Endothelial cell of umbilical vein (primary cell): ENCODE measurements around the gene CIC. TPM values are rescaled to one million over a fixed set of nuclear protein-coding genes. Genes with fewer than 3 reads are reported as not detected.

Experiments used
- BruUV-seq: library from RNA; stranded (reverse); fragments of 400-500 nt; replicated peaks from 2 replicates; lab custom pipeline; 2021; lab: Mats Ljungman, UMichigan
- CTCF ChIA-PET: fragments of 300-600, 350-600 bp; sonication (Branson Sonifier 250); formaldehyde crosslinking; loops from one replicate; lab custom pipeline; 2021; ENCODE audit warnings: antibody characterized with exemption, inconsistent platforms; lab: Charles Lee
- POLR2A ChIA-PET: fragments of 300-600, 350-600 bp; sonication (Branson Sonifier 250); formaldehyde crosslinking; loops from one replicate; lab custom pipeline; 2021; ENCODE audit warnings: antibody characterized with exemption, inconsistent platforms; lab: Charles Lee
- DNase-seq: peaks from one replicate; pipeline ENCODE4 v3.0.0-alpha.2; 2011; ENCODE audit warnings: low read depth, low spot score
- FAIRE-seq: peaks from 2 replicates; lab custom pipeline; 2011; peaks lifted over from hg19 to GRCh38; lab: Jason Lieb, UNC
- H2AFZ ChIP-seq: 2 replicates; pipeline ENCODE4 v1.6.0; 2012; ENCODE audit warnings: low read depth, low read length, control low read depth, inconsistent platforms
- H3K27ac ChIP-seq: 2 replicates; pipeline ENCODE4 v1.5.1; 2011; ENCODE audit warnings: low read depth, mild to moderate bottlenecking, control low read depth, low read length, moderate library complexity; ENCODE audit not compliant: insufficient read depth
- H3K27me3 ChIP-seq, 2 experiments: 2 replicates each; pipeline versions ENCODE4 v1.6.0 to v1.6.1; 2011; ENCODE audit warnings: low read length in 2 of 2, mixed read lengths in 1 of 2; ENCODE audit not compliant: control insufficient read depth in 2 of 2, insufficient read depth in 2 of 2
- H3K36me3 ChIP-seq, 2 experiments: 2 replicates in 1 of 2; 3 replicates in 1 of 2; pipeline ENCODE4 v1.5.1; 2011; ENCODE audit warnings: low read length in 2 of 2, mild to moderate bottlenecking in 1 of 2, moderate library complexity in 1 of 2; ENCODE audit not compliant: control insufficient read depth in 2 of 2, insufficient read depth in 2 of 2; ENCODE audit errors: extremely low read depth in 1 of 2
- H3K4me1 ChIP-seq: 3 replicates; pipeline ENCODE4 v1.5.1; 2011; ENCODE audit warnings: mild to moderate bottlenecking, low read length; ENCODE audit not compliant: control insufficient read depth, insufficient read depth; ENCODE audit errors: extremely low read depth
- H3K4me2 ChIP-seq: 2 replicates; pipeline ENCODE4 v1.6.1; 2011; ENCODE audit warnings: low read length, control low read depth, mixed read lengths; ENCODE audit not compliant: insufficient read depth
- H3K4me3 ChIP-seq, 3 experiments: fragments of 200-600 bp in 1 of 3; sonication (generic), shearing (Covaris generic) in 1 of 3; replicated peaks in 1 of 3; 2 replicates each; pipeline ENCODE4 v1.5.1; 2011 to 2016; ENCODE audit warnings: control low read depth in 3 of 3, low read length in 3 of 3, mild to moderate bottlenecking in 2 of 3, inconsistent platforms in 1 of 3, low read depth in 1 of 3, moderate library complexity in 1 of 3; ENCODE audit not compliant: insufficient read depth in 1 of 3
- H3K79me2 ChIP-seq: 2 replicates; pipeline ENCODE4 v1.6.0; 2012; ENCODE audit warnings: low read length, inconsistent platforms; ENCODE audit not compliant: control insufficient read depth, insufficient read depth
- H3K9ac ChIP-seq: replicated peaks from 2 replicates; pipeline ENCODE3; 2011; ENCODE audit warnings: low read length, control low read depth; ENCODE audit not compliant: insufficient read depth; ENCODE audit errors: extremely low read depth
- H3K9me1 ChIP-seq: replicated peaks from 3 replicates; pipeline ENCODE4 v1.6.0; 2011; ENCODE audit warnings: mild to moderate bottlenecking, low read length; ENCODE audit not compliant: control insufficient read depth, insufficient read depth; ENCODE audit errors: extremely low read depth
- H3K9me3 ChIP-seq: replicated peaks from 2 replicates; pipeline ENCODE4 v1.5.1; 2012; ENCODE audit warnings: low read length, inconsistent platforms; ENCODE audit not compliant: control insufficient read depth, insufficient read depth
- H4K20me1 ChIP-seq: replicated peaks from 2 replicates; pipeline ENCODE3; 2011; ENCODE audit warnings: mild to moderate bottlenecking, low read length; ENCODE audit not compliant: control insufficient read depth, insufficient read depth; ENCODE audit errors: extremely low read depth
- EZH2 ChIP-seq: IDR thresholded peaks from 2 replicates; pipeline ENCODE4 v1.6.1; 2012; ENCODE audit warnings: borderline replicate concordance, low read depth, mild to moderate bottlenecking, moderate library complexity, low read length, inconsistent platforms; ENCODE audit not compliant: severe bottlenecking
- FOS ChIP-seq: IDR thresholded peaks from 2 replicates; pipeline ENCODE4 v1.6.1; 2011; ENCODE audit warnings: mild to moderate bottlenecking, low read length, moderate library complexity, borderline replicate concordance; ENCODE audit not compliant: insufficient read depth
- GATA2 ChIP-seq: IDR thresholded peaks from 2 replicates; pipeline ENCODE4 v1.7.0; 2011; ENCODE audit warnings: low read depth, mild to moderate bottlenecking, moderate library complexity, mixed read lengths, low read length; ENCODE audit not compliant: insufficient read length, insufficient read depth
- JUN ChIP-seq: IDR thresholded peaks from 2 replicates; pipeline ENCODE4 v1.6.1; 2011; ENCODE audit warnings: borderline replicate concordance, low read depth; ENCODE audit not compliant: insufficient read length, insufficient read depth
- MAX ChIP-seq: IDR thresholded peaks from 2 replicates; pipeline ENCODE4 v1.6.1; 2011; ENCODE audit not compliant: insufficient read depth, insufficient read length
- MYC ChIP-seq: IDR thresholded peaks from one replicate; pipeline ENCODE4 v1.6.1; 2011; ENCODE audit warnings: mild to moderate bottlenecking, low read depth, low read length
- POLR2A ChIP-seq: IDR thresholded peaks from 2 replicates; pipeline ENCODE4 v1.6.1; 2012; ENCODE audit warnings: low read depth, mild to moderate bottlenecking, control low read depth, low read length
- POLR2AphosphoS5 ChIP-seq: IDR thresholded peaks from 2 replicates; pipeline ENCODE4 v1.6.1; 2012; ENCODE audit warnings: low read depth, mild to moderate bottlenecking, control low read depth, low read length, moderate library complexity; ENCODE audit not compliant: insufficient read depth
- dilution Hi-C: fragments of 300-500 bp; cut with MboI; formaldehyde crosslinking; loops from one replicate; pipeline ENCODE4 v1.15.0; 2019; ENCODE audit warnings: low sequenced_read_pairs; ENCODE audit not compliant: extremely low pct_ligation_motif_present
- intact Hi-C: fragments of 100-400 bp; cut with micrococcal nuclease; formaldehyde crosslinking; loops from one replicate; pipeline ENCODE4 v1.10.0; 2022
- polyA plus RNA-seq, 4 experiments: library from polyadenylated mRNA; depleted of rRNA in 3 of 4; stranded (reverse) in 3 of 4; unstranded in 1 of 4; fragments of >200 nt; gene quantifications; 2 replicates each; pipeline versions ENCODE4 v1.2.1 to v1.2.3, GENCODE V29; 2011 to 2012; ENCODE audit warnings: missing spikeins in 1 of 4
- total RNA-seq: library from RNA; stranded (reverse); gene quantifications from 2 replicates; pipeline ENCODE4 v1.2.3, GENCODE V29; 2021
- TF ChIP-seq, protein P1 (sequence below), 2 donors: IDR thresholded peaks; 1 replicate in 1 of 2; 2 replicates in 1 of 2; pipeline ENCODE4 v1.5.1; 2011; ENCODE audit warnings: low read length in 2 of 2, mild to moderate bottlenecking in 2 of 2, moderate library complexity in 2 of 2, control low read depth in 1 of 2, inconsistent platforms in 1 of 2, low read depth in 1 of 2; ENCODE audit not compliant: insufficient read depth in 1 of 2; ENCODE audit errors: extremely low read depth in 1 of 2

Gene CIC
- total and polyA plus RNA-seq, 2 donors (not counting 3 experiments of a cell fraction or from before 2014, with no cell fraction given) = 18.4 to 86.0 TPM

- Histone ChIP-seq H3K9ac (no peak overlapping the region), H3K4me3 (no peak overlapping the region), H2AFZ (no peak overlapping the region), H4K20me1 (no peaks in the 10 kb centered on the region), H3K36me3 (peaks cover 0 to 1% of the 10 kb centered on the region in 2 experiments), H3K27me3 (no peaks in the 10 kb centered on the region), H3K9me3 (no peaks in the 10 kb centered on the region), H3K4me2 (no peak overlapping the region), H3K9me1 (no peaks in the 10 kb centered on the region), H3K4me1 (peaks cover 9% of the 10 kb centered on the region), H3K79me2 (no peaks in the 10 kb centered on the region), H3K27ac (no peak overlapping the region)
- no peak for DNase-seq
- FAIRE-seq = no peak
- dilution Hi-C loops (no loop called here), intact Hi-C loops (no loop called here)
- no TSS peak for BruUV-seq
- POLR2A ChIA-PET = interaction anchor here (0.6 kb wide), 1 partner anchor 18 kb away, joined by 3 read pairs; no protein-coding TSS in a partner anchor
- TF ChIP-seq POLR2A = no peak
- TF ChIP-seq MAX = no peak
- CTCF ChIA-PET = interaction anchor here (0.6 to 1.7 kb wide), 3 partner anchors 10 to 338 kb away, joined by 3 to 5 read pairs (median 3); no protein-coding TSS in a partner anchor
These were observed 34.8 kb downstream of the CIC start for GRCh38 chr19:42303876-42304275.

- intact Hi-C loops (no loop called here), dilution Hi-C loops (no loop called here)
- no peaks in the 10 kb centered on the region for H4K20me1 ChIP-seq
- H3K4me2 ChIP-seq = no peak overlapping the region
- H3K9ac ChIP-seq = no peak overlapping the region
- no peaks in the 10 kb centered on the region for H3K9me3 ChIP-seq
- DNase-seq (no peak), FAIRE-seq (no peak)
- TF ChIP-seq GATA2 = no peak
- TF ChIP-seq POLR2A = no peak
- TF ChIP-seq POLR2AphosphoS5 = no peak
- no peak for TF ChIP-seq FOS
- no peak for TF ChIP-seq MYC
- no peak for TF ChIP-seq JUN
- no peak for TF ChIP-seq MAX
- TF ChIP-seq EZH2 = no peak
- TF ChIP-seq, protein P1, sequence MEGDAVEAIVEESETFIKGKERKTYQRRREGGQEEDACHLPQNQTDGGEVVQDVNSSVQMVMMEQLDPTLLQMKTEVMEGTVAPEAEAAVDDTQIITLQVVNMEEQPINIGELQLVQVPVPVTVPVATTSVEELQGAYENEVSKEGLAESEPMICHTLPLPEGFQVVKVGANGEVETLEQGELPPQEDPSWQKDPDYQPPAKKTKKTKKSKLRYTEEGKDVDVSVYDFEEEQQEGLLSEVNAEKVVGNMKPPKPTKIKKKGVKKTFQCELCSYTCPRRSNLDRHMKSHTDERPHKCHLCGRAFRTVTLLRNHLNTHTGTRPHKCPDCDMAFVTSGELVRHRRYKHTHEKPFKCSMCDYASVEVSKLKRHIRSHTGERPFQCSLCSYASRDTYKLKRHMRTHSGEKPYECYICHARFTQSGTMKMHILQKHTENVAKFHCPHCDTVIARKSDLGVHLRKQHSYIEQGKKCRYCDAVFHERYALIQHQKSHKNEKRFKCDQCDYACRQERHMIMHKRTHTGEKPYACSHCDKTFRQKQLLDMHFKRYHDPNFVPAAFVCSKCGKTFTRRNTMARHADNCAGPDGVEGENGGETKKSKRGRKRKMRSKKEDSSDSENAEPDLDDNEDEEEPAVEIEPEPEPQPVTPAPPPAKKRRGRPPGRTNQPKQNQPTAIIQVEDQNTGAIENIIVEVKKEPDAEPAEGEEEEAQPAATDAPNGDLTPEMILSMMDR (IDR thresholded peaks at IDR 0.05; ENCODE audit: extremely low read depth in 1 of 2, insufficient read depth in 1 of 2, low read depth in 1 of 2, low read length in 2 of 2) = no peak
- peaks cover 6% of the 10 kb centered on the region for H3K4me1 ChIP-seq
- no peaks in the 10 kb centered on the region for H3K27me3 ChIP-seq
- ChIA-PET CTCF (no interaction called here), POLR2A (no interaction called here)
- H3K4me3 ChIP-seq = no peak overlapping the region
- H3K27ac ChIP-seq = no peak overlapping the region
- H3K79me2 ChIP-seq = no peaks in the 10 kb centered on the region
- H3K36me3 ChIP-seq = no peaks in the 10 kb centered on the region
- no peaks in the 10 kb centered on the region for H3K9me1 ChIP-seq
- no peak overlapping the region for H2AFZ ChIP-seq
- BruUV-seq = no TSS peak
These were observed 37.6 kb downstream of the CIC start for GRCh38 chr19:42306646-42307045.
